Naive thymus-derived CD4-positive, alpha-beta T cell (primary cell): Measurements from ENCODE around the gene GANAB. TPM values are rescaled to one million over a fixed set of nuclear protein-coding genes. Genes with fewer than 3 reads are reported as not detected.

ENCODE experiments used
- ATAC-seq: fragments of 150-1000 bp; cut with Tn5 transposase; 2 replicates; pipeline ENCODE4 v1.10.0; 2021; ENCODE audit warnings: mild to moderate bottlenecking, moderate library complexity
- CTCF ChIA-PET: fragments of 350-600 bp; sonication (Branson Sonifier 250); formaldehyde crosslinking; loops from one replicate; lab custom pipeline; 2021; ENCODE audit warnings: antibody characterized with exemption; lab: Charles Lee
- POLR2A ChIA-PET: fragments of 350-600 bp; sonication (Branson Sonifier 250); formaldehyde crosslinking; loops from one replicate; lab custom pipeline; 2021; ENCODE audit warnings: antibody characterized with exemption, inconsistent platforms; lab: Charles Lee
- DNase-seq, 9 donors: peaks; one replicate each; pipeline versions ENCODE4 v3.0.0 to v3.0.0-alpha.2; 2020 to 2022; ENCODE audit warnings: mixed read lengths in 1 of 9
- H3K27ac ChIP-seq: one replicate; pipeline ENCODE4 v1.7.0; 2013; ENCODE audit warnings: mild to moderate bottlenecking, low read depth, low read length, moderate library complexity
- H3K27me3 ChIP-seq, 2 donors: one replicate each; pipeline ENCODE4 v1.7.0; 2013; ENCODE audit warnings: low read length in 2 of 2, mild to moderate bottlenecking in 2 of 2, moderate library complexity in 2 of 2; ENCODE audit not compliant: control insufficient read depth in 2 of 2, insufficient read depth in 2 of 2
- H3K36me3 ChIP-seq, 3 experiments: 1 replicate in 2 of 3; 2 replicates in 1 of 3; pipeline ENCODE4 v1.7.0; 2013; ENCODE audit warnings: low read length in 3 of 3, mild to moderate bottlenecking in 3 of 3, moderate library complexity in 1 of 3; ENCODE audit not compliant: insufficient read depth in 3 of 3, control insufficient read depth in 2 of 3
- H3K4me1 ChIP-seq, 2 donors: one replicate each; pipeline ENCODE4 v1.7.0; 2013; ENCODE audit warnings: low read length in 2 of 2, mild to moderate bottlenecking in 2 of 2, moderate library complexity in 1 of 2; ENCODE audit not compliant: control insufficient read depth in 2 of 2, insufficient read depth in 2 of 2
- H3K4me3 ChIP-seq: 2 replicates; pipeline ENCODE4 v1.7.0; 2013; ENCODE audit warnings: mild to moderate bottlenecking, low read length
- H3K9me3 ChIP-seq, 3 experiments: 1 replicate in 2 of 3; 2 replicates in 1 of 3; pipeline ENCODE4 v1.7.0; 2013; ENCODE audit warnings: low read length in 3 of 3; ENCODE audit not compliant: control insufficient read depth in 2 of 3
- H3K27ac Mint-ChIP-seq, 9 donors: one replicate each; pipeline ENCODE4 v1.8.0; 2020 to 2022; ENCODE audit warnings: mixed read lengths in 9 of 9, mild to moderate bottlenecking in 8 of 9, moderate library complexity in 5 of 9, inconsistent platforms in 2 of 9
- H3K27me3 Mint-ChIP-seq, 5 donors: one replicate each; pipeline ENCODE4 v1.8.0; 2021 to 2022; ENCODE audit warnings: mixed read lengths in 5 of 5, mild to moderate bottlenecking in 1 of 5
- H3K36me3 Mint-ChIP-seq, 5 donors: one replicate each; pipeline ENCODE4 v1.8.0; 2020 to 2022; ENCODE audit warnings: mixed read lengths in 5 of 5, mild to moderate bottlenecking in 3 of 5, inconsistent platforms in 1 of 5
- H3K4me1 Mint-ChIP-seq, 7 donors: one replicate each; pipeline ENCODE4 v1.8.0; 2020 to 2022; ENCODE audit warnings: mixed read lengths in 7 of 7, mild to moderate bottlenecking in 3 of 7, inconsistent platforms in 1 of 7
- H3K4me3 Mint-ChIP-seq, 10 donors: one replicate each; pipeline ENCODE4 v1.8.0; 2020 to 2022; ENCODE audit warnings: mild to moderate bottlenecking in 10 of 10, mixed read lengths in 10 of 10, moderate library complexity in 6 of 10, inconsistent platforms in 2 of 10
- H3K9me3 Mint-ChIP-seq, 11 donors: one replicate each; pipeline ENCODE4 v1.8.0; 2020 to 2022; ENCODE audit warnings: mixed read lengths in 11 of 11, mild to moderate bottlenecking in 4 of 11, inconsistent platforms in 1 of 11, moderate library complexity in 1 of 11
- intact Hi-C, 2 donors: fragments of 100-400 bp; cut with micrococcal nuclease; formaldehyde crosslinking; loops; one replicate each; pipeline ENCODE4 v1.15.1; 2023
- polyA plus RNA-seq, 2 donors: library from polyadenylated mRNA; unstranded; fragments of 300-500 nt; fragmentation: Illumina TruSeq; gene quantifications; one replicate each; pipeline ENCODE4 v1.2.3, GENCODE V29; 2021
- total RNA-seq, 6 experiments: library from RNA in 5 of 6; stranded (reverse) in 5 of 6; gene quantifications; 1 replicate in 5 of 6; 2 replicates in 1 of 6; pipeline ENCODE4 v1.2.3 and lab custom pipeline; 2021 to 2026

The GANAB gene
- total and polyA plus RNA-seq, 7 experiments from 2014 or later: 157 to 313 (median 217) TPM

DNA sequence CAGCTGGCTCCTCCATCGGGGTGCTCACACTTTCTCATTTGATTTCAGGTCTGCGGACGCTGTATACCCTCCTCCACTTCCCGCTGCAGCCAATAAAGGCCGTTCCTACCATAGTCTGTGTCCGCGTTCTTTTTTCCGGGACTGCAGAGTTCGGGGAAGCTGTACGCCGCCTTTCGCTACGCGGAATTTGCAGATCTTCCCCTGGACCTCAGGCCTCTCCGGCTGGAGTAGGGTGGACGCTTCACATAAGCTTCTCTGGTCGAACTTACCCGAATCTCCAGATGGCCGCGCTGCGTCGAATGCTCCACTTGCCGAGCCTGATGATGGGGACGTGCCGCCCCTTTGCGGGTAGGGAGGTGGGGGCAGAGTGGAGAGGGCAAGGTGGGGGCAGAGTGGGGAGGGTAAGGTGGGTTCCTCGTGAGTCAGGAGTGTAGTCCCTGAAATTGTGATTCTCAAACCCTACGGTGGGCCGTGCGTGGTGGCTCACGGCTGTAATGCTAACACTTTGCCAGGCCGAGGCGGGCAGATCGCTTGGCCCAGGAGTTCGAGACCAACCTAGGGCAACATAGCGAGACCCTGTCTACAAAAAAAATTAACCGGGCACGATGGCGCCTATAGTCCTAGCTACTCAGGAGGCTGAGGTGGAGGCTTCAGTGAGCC, 19.3 kb upstream of the GANAB start:
- Mint-ChIP-seq H3K27ac (peak overlapping the region; percentile 89 to 97 (median 93)), H3K27me3 (no peaks in the 10 kb centered on the region), H3K4me3 (peak overlapping the region; percentile 93 to 98 (median 96)), H3K9me3 (peaks cover 0 to 3% (median 0%) of the 10 kb centered on the region in 11 donors), H3K4me1 (peaks cover 13 to 51% (median 38%) of the 10 kb centered on the region in 7 donors), H3K36me3 (peaks cover 0 to 23% (median 7%) of the 10 kb centered on the region in 5 donors)
- ChIA-PET POLR2A (interaction anchor here (0.6 to 14.8 kb wide), 52 partner anchors 8 to 1753 kb away, joined by 3 to 332 read pairs (median 6); partner anchors contain the start of genes B3GAT3, BSCL2, EEF1G and EML3), CTCF (interaction anchor here (0.6 to 2.2 kb wide), 18 partner anchors 8 to 241 kb away, joined by 3 to 17 read pairs (median 4); partner anchors contain the start of genes B3GAT3, EML3, ROM1 and TUT1)
- Histone ChIP-seq H3K4me3 (peak overlapping the region; percentile 85), H3K36me3 (peaks cover 0 to 25% (median 3%) of the 10 kb centered on the region in 3 experiments), H3K9me3 (no peaks in the 10 kb centered on the region), H3K4me1 (peaks cover 16 to 24% of the 10 kb centered on the region in 2 donors), H3K27me3 (no peaks in the 10 kb centered on the region), H3K27ac (peak overlapping the region; percentile 85)
- intact Hi-C loops: loop anchor here (1.0 to 2.0 kb wide), 11 partner anchors 12 to 74 kb away; partner anchors contain the start of genes EML3 (in 2 of the 2), GANAB (in 2 of the 2), INTS5 (in 2 of the 2) and HNRNPUL2 (in 1 of the 2)
- peak in 7 of 9 donors; percentile 27 to 60 (median 39) for DNase-seq
- peak; percentile 35 for ATAC-seq

DNA sequence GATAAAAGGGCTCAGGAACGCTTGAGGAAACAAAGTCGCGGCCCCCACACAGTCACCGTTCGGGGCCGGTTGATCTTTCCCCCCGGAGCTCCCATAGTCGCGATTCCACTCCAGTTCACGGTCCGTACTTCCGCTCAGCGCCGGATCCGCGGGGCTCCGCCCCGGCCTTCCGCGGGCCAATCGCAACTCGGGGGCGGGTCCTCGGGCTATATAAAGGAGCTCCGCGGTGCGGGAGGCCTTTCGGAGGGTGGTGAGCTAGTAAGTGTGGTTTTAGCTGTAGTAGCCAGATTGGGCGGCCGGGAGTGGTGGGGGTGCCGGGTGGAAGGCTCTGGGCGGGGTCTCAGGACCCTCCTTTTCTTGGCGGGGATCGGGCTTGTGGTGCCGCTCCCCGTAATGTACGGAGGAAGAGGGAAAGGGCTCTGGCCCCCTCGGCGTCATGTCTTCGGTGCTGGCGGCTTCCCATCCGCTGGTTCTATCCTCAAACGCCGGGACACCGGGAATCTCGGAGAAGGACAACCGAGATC, 18.7 kb upstream of the GANAB start, which contains the start of the genes C11orf98 and CSKMT:
C11orf98 (minus strand) TSS at position 136 of the 524 bp plus-strand sequence; CDS start at position 95, 41 bp downstream.
CSKMT (plus strand) TSS at position 238 of the 524 bp plus-strand sequence. CDS start 568 bp downstream, outside the sequence.
- peaks cover 13 to 45% (median 32%) of the 10 kb centered on the region in 7 donors for H3K4me1 Mint-ChIP-seq
- Histone ChIP-seq H3K4me1 (peaks cover 16 to 21% of the 10 kb centered on the region in 2 donors), H3K9me3 (no peaks in the 10 kb centered on the region), H3K27ac (peak within 1 kb of the TSS; percentile 85), H3K27me3 (no peaks in the 10 kb centered on the region), H3K36me3 (peaks cover 0 to 25% (median 3%) of the 10 kb centered on the region in 3 experiments), H3K4me3 (peak within 1 kb of the TSS; percentile 85)
- H3K27ac Mint-ChIP-seq: peak within 1 kb of the TSS; percentile 89 to 97 (median 93)
- H3K27me3 Mint-ChIP-seq: no peaks in the 10 kb centered on the region
- DNase-seq (peak; percentile 90 to 99 (median 95)), ATAC-seq (peak; percentile 97)
- H3K4me3 Mint-ChIP-seq: peak within 1 kb of the TSS; percentile 93 to 98 (median 96)
- ChIA-PET CTCF (interaction anchor here (0.6 to 2.2 kb wide), 21 partner anchors 9 to 240 kb away, joined by 3 to 17 read pairs (median 3); partner anchors contain the start of genes B3GAT3, EML3, INTS5 and ROM1), POLR2A (interaction anchor here (0.5 to 14.8 kb wide), 60 partner anchors 8 to 1753 kb away, joined by 3 to 332 read pairs (median 5); partner anchors contain the start of genes B3GAT3, BSCL2, EEF1G and EML3)
- intact Hi-C loops: loop anchor here (1.0 to 2.0 kb wide), 11 partner anchors 12 to 74 kb away; partner anchors contain the start of genes EML3 (in 2 of the 2), GANAB (in 2 of the 2), INTS5 (in 2 of the 2) and HNRNPUL2 (in 1 of the 2)
- H3K36me3 Mint-ChIP-seq: peaks cover 0 to 23% (median 7%) of the 10 kb centered on the region in 5 donors
- peaks cover 0 to 3% (median 0%) of the 10 kb centered on the region in 11 donors for H3K9me3 Mint-ChIP-seq

DNA sequence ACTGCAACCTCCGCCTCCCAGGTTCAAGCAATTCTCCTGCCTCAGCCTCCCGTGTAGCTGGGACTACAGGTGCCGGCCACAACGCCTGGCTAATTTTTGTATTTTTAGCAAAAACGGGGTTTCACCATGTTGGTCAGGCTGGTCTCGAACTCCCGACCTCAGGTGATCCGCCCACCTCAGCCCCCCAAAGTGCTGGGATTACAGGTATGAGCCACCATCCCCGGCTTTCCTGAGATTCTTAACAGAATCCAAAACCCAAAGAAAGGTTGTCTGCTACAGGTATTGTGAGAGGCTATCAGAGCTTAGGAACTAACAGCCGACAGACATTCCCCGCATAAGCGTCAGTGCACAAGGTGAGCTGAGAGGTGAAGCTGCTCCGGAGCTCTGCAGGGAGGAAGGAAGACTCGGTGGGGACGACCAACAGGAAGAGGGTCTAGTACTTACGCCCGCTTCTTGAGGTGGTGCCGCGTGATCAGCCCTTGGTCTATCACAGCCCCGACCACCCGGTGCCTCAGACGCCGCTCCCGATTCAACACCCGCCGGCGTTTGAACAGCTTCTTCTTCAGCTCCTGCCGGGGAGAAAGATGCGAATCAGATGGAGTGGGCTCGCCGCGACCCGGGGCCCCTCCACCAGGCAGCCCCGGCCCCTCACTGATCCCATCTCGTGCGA, 18.1 kb upstream of the GANAB start:
- H3K27me3 ChIP-seq: no peaks in the 10 kb centered on the region
- peaks cover 16 to 21% of the 10 kb centered on the region in 2 donors for H3K4me1 ChIP-seq
- intact Hi-C loops: loop anchor here (1.0 to 2.0 kb wide), 11 partner anchors 11 to 73 kb away; partner anchors contain the start of genes EML3 (in 2 of the 2), GANAB (in 2 of the 2), INTS5 (in 2 of the 2) and TUT1 (in 2 of the 2)
- peak overlapping the region; percentile 89 to 97 (median 93) for H3K27ac Mint-ChIP-seq
- H3K9me3 ChIP-seq: no peaks in the 10 kb centered on the region
- ATAC-seq (peak; percentile 65), DNase-seq (peak in 1 of 9 donors; percentile 65)
- peak overlapping the region; percentile 93 to 98 (median 96) for H3K4me3 Mint-ChIP-seq
- peak overlapping the region; percentile 85 for H3K27ac ChIP-seq
- ChIA-PET POLR2A (interaction anchor here (0.5 to 14.8 kb wide), 56 partner anchors 7 to 1653 kb away, joined by 3 to 332 read pairs (median 5); partner anchors contain the start of genes B3GAT3, BSCL2, EEF1G and EML3), CTCF (interaction anchor here (0.6 to 2.2 kb wide), 18 partner anchors 9 to 240 kb away, joined by 3 to 17 read pairs (median 4); partner anchors contain the start of genes B3GAT3, EML3, INTS5 and ROM1)
- peaks cover 0 to 3% (median 0%) of the 10 kb centered on the region in 11 donors for H3K9me3 Mint-ChIP-seq
- H3K27me3 Mint-ChIP-seq: no peaks in the 10 kb centered on the region
- peak overlapping the region; percentile 85 for H3K4me3 ChIP-seq
- peaks cover 0 to 25% (median 3%) of the 10 kb centered on the region in 3 experiments for H3K36me3 ChIP-seq
- H3K36me3 Mint-ChIP-seq: peaks cover 0 to 23% (median 7%) of the 10 kb centered on the region in 5 donors
- H3K4me1 Mint-ChIP-seq: peaks cover 13 to 40% (median 29%) of the 10 kb centered on the region in 7 donors

DNA sequence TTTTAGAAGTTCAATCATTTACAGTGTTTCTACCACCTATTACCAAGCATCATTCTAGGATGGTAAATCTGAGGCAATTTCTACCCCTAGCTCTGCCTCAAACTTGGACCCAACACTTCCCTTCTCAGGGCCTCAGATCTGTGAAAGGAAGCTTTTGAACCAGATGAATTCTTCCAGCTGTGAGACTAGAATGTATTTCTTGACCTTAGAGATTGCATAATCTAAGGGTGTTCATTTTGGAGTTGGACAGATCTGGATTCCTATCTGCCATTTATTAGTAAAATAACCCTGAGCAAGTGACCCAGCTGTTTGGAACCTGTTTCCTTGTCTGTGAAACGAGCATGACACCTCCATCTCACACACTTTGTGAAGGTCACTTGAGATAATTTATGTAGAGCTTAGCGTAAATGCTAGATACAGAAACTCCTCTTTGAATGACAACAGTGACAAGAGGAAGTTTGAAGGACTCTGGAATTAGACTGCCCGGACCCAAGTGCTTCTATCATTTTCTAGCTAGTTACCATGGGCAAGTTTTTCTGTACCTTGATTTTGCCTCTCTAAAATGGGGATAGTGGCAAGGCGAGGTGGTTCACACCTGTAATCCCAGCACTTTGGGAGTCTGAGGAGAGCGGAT, 10.5 kb upstream of the GANAB start:
- H3K4me3 Mint-ChIP-seq: no peak overlapping the region
- peaks cover 0 to 1% (median 0%) of the 10 kb centered on the region in 5 donors for H3K36me3 Mint-ChIP-seq

DNA sequence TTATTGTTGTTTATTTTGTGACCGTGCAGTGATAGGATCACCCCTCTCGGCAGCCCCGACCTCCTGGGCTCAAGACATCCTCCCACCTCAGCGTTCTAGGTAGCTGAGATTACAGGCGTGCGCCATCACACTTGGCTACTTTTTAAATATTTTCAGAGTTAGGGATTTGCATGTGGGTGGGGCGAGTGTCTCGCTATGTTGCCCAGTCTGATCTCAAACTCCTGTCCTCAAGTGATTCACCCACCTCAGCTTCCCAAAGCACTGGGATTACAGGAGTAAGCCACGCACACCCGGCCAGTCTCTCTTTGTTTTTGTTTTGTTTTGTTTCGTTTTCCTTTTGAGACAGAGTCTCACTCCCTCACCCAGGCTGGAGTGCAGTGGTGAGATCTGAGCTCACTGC, 7.9 kb upstream of the GANAB start:
- ChIA-PET CTCF (interaction anchor here (0.7 to 2.0 kb wide), 3 partner anchors 11 to 195 kb away, joined by 3 to 10 read pairs (median 6); partner anchors contain the start of genes C11orf98 and CSKMT), POLR2A (interaction anchor here (0.7 to 4.0 kb wide), 11 partner anchors 9 to 227 kb away, joined by 3 to 119 read pairs (median 7); partner anchors contain the start of genes B3GAT3, C11orf98, CSKMT and EML3)
- peaks cover 0 to 9% (median 0%) of the 10 kb centered on the region in 3 experiments for H3K36me3 ChIP-seq
- H3K27ac ChIP-seq: no peak overlapping the region
- Mint-ChIP-seq H3K4me1 (peaks cover 11 to 34% (median 22%) of the 10 kb centered on the region in 7 donors), H3K27me3 (no peaks in the 10 kb centered on the region), H3K9me3 (peaks cover 0 to 9% (median 0%) of the 10 kb centered on the region in 11 donors), H3K4me3 (peak overlapping the region; percentile 16 to 72 (median 48)), H3K36me3 (peaks cover 0 to 7% (median 0%) of the 10 kb centered on the region in 5 donors), H3K27ac (peak overlapping the region in 8 of 9 donors; percentile 20 to 97 (median 74))
- no peak for DNase-seq
- peaks cover 10 to 13% of the 10 kb centered on the region in 2 donors for H3K4me1 ChIP-seq
- no peaks in the 10 kb centered on the region for H3K9me3 ChIP-seq
- ATAC-seq: no peak
- H3K27me3 ChIP-seq: no peaks in the 10 kb centered on the region
- H3K4me3 ChIP-seq: no peak overlapping the region
- intact Hi-C loops: no loop called here

More for the DNA sequence above, 10.5 kb upstream of the GANAB start:
- Mint-ChIP-seq H3K27ac (peak overlapping the region in 1 of 9 donors; percentile 36), H3K4me1 (peaks cover 11 to 17% (median 13%) of the 10 kb centered on the region in 7 donors), H3K27me3 (no peaks in the 10 kb centered on the region), H3K9me3 (peaks cover 0 to 9% (median 0%) of the 10 kb centered on the region in 11 donors)
- Histone ChIP-seq H3K36me3 (peaks cover 0 to 3% (median 0%) of the 10 kb centered on the region in 3 experiments), H3K4me1 (peaks cover 6 to 7% of the 10 kb centered on the region in 2 donors), H3K4me3 (no peak overlapping the region), H3K9me3 (no peaks in the 10 kb centered on the region), H3K27ac (no peak overlapping the region), H3K27me3 (no peaks in the 10 kb centered on the region)
- intact Hi-C loops: no loop called here
- DNase-seq: no peak
- ChIA-PET CTCF (interaction anchor here (0.8 to 1.4 kb wide), 2 partner anchors 19 to 45 kb away, joined by 3 read pairs; partner anchors contain the start of gene EML3), POLR2A (interaction anchor here (0.6 to 2.3 kb wide), 15 partner anchors 9 to 97 kb away, joined by 3 to 17 read pairs (median 4); partner anchors contain the start of genes C11orf98, CSKMT, GANAB and HNRNPUL2)
- no peak for ATAC-seq
